ENCODE measurements around the gene RCAN1.
A peak's percentile ranks its signal among the peaks of the same experiment; 100 is the strongest.

The RCAN1 gene

DNA sequence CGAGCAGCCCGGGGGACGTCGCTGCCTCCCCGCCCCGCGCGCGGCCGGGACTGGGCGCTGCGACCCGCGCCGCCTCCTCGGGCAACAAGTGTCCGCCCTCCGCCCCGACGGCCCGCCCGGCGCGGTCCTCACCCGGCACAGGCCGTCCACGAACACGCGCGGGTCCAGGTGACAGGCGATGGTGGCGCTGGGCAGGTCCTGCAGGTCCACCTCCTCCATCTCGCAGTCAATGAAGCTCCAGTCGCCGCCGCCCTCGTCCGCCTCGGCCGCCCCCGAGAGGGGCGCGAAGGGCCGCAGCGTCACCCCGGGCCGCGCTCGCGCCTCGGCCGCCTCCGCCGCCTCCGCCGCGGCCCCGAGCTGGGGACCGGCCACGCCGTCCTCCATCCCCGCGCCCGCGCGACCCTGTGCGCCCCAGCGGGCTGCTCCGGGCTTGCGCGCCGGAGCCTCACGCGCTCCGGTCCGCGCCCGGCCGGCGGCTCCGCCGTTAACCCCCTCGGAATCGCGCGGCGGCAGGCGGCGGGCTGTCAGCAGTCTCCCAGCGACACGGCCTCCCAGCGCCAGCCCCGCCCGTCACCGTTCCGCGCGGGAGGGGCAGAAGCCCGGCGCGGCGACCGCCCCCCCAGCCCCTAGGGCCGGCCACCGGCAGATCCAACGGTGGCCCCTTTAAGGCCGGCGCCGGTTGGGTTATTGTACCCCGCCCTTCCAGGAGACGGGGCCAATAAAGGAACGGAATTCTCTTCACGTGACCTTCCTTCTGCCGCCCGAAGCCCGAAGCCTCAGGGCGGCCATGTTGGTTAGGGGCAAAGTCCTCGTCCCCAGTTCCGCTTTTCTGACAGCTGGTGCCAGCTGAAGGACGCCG is at the start of gene RCAN1:
RCAN1 (minus strand) TSS at position 486 of the 859 bp plus-strand sequence; CDS start at position 384, 102 bp downstream.
- peak; percentile 75 for DNase-seq (ENCODE audit: low read depth)

DNA sequence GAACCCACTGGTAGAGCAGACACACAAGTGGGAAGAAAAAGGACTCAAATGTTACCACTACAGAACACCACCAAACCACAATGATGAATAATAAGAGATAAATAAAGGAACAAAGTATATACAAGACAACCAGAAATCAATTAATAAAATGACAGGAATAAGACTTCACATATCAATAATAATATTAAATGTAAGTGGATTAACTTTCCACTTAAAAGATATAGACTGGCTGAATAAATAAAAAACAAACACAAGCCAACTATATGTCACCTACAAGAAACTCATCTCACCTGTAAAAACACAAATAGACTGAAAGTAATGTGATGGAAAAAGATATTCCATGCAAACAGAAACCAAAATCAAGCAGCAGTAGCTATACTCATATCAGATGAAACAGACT is 46.9 kb upstream of the RCAN1 start:
- DNase-seq (ENCODE audit: low read depth): no peak

DNA sequence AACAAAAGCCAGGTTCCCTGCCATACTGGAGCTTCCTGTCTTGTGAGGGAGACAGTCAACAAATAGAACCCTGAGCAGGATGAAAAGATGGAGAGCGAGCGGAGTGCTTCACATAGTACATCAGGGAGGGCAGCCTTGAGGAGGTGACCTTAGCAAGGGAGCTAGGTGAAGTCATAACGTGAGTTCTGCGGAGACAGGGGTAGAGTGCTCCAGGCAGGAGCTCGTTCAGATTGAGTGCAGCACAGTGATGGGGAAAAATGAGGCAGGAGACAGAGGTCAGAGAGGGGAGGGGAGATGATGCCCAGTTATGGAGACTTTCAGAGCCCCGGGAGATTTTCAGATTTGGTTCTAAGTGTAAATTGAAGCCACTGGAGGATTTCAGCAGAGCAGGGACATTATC is 38.6 kb upstream of the RCAN1 start:
- DNase-seq (ENCODE audit: low read depth): no peak

DNA sequence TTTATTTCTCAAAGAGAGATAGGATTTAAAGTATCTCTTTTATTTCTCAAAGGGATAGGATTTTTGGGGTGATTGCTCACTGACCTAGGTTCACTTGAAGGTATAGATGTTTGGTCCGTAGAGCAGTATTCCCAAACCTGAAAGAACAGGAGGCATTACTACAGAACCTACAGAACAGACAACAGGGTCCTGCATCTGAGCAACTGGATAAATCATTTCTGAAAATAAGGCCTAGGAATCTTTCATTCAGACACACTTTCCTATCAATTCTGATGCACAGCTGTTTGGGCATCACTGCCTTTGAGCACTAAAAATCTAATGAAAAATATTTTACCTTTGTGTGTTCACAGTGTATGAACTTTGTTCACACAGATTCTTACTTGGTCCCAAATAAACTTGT is 36.7 kb upstream of the RCAN1 start:
- DNase-seq (ENCODE audit: low read depth): no peak

DNA sequence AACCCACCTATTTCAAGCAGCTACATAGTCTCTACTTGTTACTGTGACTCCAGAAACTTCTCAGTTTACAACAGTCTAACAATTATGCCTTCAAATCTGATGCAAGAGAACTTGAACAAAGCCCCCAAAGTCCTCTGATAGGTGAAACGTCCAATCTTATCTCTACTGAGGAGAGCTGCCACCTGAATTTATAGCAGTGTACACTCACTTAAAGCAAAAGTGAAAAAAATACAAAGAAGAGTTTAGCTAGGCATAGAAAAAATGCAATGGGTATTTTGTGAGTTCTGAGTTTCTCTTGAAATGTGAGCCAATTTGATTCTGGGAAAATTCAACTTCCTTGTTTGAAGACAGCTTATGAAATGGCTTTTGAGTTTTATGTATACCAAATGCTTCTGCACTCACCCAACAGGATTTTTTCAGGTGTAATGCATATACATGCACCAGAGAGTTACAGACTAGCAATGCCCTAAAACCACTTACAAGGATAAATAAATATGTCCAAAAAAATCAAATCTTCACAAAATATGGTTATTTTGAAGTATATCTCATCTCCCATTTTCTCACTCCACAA is 36.0 kb upstream of the RCAN1 start:
- DNase-seq (ENCODE audit: low read depth): no peak

DNA sequence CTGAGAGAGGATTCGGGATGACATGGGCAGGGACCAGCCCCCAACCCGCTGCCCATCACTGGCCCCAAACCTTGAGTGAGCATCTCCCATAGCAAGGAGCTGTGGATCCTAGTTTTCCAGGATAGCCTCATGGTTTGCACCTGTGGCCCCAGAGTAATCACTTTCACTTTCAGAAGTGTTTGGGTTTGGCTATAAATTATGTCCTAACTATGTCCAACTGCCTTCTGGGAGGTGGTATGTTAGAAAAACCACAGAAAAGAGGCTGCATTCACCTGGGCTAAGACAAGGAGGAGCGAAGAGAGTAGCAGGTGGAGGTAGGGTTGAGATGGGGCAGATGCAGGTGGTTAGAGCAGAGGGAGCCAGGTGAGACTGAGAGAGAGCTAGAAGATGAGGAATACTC is 34.5 kb upstream of the RCAN1 start:
- DNase-seq (ENCODE audit: low read depth): no peak

DNA sequence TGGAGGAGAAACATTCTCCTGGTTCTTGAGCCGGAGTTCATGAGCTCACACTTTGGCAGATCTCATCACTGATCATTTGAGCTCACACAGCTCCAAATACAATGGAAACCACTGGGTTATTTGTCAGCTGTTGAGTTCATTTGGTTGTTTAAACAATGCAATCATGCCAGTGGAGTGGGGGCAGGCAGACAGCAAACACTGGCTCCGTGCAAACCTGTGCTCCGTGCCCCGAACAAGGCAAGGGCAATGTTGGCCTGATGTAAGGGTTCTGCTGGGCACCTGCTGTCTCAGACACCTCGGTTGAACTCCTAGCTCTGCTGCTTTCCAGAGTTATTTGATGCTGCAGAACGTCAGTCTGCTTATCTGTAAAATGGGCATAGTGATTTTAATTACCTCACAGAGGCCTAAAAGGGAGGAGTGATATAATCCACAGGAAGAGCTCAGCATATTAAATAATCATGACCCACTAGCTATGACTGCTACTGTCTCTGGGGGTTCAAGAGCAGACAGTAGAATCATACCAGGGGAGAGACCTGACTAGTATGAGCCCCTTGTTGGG is 33.9 kb upstream of the RCAN1 start:
- no peak for DNase-seq (ENCODE audit: low read depth)

DNA sequence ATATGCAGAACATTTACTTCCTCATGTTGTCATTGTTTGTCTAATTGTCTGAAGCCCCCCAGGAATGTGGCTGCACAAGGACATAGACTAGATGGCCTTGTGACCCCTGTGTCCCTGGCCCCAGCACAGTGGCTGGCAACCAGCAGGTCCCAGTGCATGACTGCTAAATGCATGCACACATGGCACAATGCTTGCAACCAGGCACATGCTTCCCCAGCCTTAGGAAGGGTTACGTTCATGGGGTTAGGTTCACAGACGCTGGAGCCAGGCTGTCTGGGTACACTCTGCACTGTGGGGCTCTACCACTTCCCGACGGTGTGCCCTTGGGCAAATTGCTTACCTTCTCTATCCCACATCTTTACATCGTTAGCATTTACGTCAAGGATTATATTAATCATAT is 32.6 kb upstream of the RCAN1 start:
- no peak for DNase-seq (ENCODE audit: low read depth)

DNA sequence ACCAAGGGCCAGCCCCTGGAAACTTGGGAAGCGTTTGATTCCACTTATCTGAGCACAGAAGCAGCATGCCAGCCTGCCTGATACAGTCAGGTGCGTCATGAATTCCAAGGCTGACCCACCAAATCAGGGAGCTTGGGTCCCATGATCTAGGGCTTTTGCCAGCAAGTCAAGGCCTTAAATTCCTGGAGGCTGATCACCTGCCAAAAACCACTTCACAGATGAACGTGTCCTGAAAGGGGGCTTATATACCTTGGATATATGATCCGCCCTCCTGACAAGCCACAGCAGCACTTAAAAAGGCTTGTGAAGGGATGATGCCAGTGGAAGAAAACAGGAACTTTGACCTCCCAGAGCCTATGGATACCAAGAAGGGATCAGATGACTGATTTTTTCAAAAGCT is 29.9 kb upstream of the RCAN1 start:
- DNase-seq (ENCODE audit: low read depth): no peak

DNA sequence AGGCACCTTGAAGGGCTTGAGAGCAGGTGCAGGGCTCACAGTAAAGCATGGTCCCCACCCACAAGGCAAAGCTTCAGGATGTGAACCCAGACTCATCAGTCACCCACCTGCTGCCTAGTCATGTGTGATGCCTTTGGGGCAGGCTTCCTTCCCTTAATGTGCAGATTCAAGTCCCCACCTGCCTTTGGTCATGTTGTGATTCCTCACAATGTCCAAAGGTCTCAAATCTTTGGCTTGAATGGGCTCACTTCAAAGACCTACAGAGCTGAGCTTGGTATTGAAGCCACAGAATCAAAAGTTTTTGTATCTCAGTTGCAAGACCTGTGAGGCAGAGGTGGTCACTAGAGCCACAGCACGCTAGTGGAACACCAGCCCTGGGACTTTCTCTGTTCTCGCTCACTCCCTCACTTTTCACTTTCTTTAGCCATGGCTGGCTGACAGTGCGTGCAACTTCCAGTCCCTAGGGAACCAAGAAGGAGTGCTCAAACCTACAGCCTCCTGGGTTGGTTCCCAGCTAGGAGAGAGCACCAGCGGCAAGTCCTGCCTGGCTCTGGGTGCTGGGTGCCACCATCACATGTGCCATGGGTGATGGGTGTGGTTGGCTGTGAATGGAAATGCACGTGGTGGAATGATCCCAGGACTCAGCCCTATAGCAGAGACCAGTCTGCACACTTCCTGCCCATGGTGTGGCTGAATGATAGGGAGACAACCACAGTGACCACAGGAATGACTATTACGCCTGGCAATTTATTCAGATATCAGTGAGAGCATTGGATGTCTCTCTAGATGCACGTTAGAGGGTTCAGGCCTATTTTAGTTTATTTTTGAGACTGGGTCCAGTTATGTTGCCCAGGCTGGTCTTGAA is 27.5 kb upstream of the RCAN1 start:
- no peak for DNase-seq (ENCODE audit: low read depth)

DNA sequence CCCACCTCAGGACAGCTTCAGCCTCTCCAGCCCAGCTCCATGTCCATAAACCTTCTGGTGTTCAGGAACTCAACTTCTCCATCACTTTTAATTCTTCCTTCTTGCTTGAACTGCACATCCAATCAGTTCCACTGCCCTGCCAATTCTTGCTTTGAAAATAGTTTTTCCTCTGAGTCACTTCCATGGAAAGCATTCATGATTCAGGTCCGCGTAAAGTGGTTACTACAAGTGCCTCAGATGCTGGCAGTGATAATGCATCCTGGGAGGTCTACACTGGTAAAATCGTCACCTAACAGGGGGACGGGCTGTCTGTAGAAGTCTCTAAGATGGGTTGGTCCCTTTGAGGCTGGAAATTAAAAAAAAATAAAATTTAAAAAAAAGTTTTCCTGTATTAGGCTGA is 25.9 kb upstream of the RCAN1 start:
- DNase-seq (ENCODE audit: low read depth): no peak

DNA sequence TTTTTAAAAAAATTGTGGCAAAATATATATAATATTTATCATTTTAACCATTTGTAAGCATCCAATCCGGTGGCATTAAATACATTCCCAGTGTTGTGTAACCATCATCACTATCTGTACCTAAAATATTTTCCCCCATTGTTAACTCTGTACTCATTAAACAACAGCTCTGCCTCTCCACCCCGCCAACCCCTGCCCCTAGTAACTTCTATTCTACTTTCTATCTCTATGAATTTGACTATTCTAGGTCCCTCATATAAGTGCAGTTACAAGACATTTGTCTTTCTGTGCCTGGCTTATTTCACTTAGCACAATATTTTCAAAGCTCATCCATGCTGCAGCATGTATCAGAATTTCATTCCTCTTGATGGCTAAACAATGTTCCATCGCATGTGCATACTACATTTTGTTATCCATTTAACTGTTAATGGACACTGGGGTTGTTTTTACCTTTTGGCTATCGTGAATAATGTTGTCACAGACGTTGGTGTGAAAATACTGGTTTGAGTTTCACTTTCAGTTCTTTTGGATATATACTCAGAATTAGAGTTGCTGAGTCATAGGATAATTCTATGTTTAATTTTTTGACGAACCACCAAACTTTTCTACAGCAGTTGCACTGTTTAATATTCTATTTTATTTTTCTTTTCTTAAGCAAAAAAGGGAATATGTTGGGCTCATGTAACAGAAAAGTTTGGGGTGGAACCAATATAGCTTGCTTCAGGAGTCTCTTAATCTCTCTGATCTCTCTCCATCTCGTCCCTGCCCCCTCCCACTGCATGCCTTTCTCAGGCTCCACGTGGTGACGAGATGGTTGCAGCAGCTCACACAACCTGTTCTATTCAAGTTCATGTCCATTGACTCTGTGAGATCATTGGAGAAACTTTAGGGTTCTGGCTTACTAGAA is 25.2 kb upstream of the RCAN1 start:
- no peak for DNase-seq (ENCODE audit: low read depth)

DNA sequence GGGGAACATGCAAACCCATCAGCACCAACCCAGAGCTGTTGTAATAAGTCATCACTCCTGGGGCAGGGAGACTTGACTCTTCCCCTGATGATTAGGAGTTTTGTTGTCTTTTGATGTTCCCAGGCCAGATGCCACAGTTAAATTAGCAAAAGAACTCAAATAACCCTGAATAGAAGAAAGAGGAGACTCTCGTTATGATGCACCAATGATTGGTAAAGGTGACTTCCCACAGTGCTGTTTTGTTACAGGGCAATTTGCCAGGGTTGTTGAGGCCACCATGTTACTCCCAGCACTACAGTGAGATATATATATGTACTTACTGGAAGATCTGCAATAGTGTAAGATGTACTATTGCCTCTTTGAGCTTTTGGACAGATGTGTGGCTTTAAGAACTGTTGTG is 24.3 kb upstream of the RCAN1 start:
- no peak for DNase-seq (ENCODE audit: low read depth)

DNA sequence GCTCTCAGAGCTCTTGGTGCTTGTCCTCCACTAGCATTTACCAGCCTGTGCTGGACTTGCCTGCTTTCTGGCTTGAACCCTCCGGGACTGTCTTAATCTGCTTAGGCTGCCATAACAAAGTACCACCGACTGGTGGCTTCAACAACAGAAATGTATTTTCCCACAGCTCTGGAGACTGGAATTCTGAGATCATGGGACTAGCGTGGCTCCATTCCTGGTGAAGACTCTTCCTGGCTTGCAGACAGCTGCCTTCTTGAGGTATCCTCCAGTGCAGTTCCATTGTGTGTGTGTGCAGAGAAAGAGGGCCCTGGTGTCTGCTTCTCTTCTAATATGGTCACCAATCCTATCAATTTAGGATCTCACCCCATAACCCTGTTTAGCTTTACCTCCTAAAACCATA is 22.0 kb upstream of the RCAN1 start:
- no peak for DNase-seq (ENCODE audit: low read depth)

DNA sequence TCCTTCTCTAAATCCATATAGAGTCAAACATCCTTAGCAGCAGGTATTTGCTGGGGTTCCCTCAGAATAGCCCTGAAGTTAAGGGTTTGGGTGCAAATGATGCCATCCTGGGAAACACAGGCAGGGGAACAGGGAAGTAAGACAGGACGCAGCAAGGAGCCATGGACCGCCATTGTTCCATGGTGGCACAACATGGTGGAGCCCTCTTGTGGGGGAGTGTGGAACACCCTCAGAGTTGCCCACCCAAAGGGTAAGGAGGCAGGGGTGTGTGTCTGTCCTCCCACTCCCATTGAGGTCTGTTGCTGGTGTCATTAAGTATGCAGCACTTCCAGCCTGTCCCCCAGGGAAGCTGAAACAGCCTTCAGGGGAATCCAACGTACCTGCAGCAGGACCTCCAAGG is 20.4 kb upstream of the RCAN1 start:
- no peak for DNase-seq (ENCODE audit: low read depth)

DNA sequence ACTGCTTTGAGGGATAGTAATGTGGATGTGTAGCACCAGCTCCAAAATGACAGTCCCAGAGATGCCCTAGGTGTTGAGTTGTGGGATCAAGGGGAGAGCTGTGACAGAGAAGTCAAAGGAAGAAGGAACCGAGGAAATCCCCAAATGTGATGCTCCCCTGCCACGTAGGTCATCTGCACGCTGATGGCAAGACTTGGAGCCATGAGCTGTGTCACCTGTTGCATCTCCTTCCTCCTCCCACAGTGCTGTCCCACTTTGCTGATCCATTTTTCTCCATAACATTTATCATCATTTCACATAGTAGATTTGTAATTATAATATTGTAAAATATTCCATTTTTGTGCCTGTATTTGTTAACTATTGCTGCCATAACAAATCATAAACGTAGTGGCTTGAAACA is 17.6 kb upstream of the RCAN1 start:
- no peak for DNase-seq (ENCODE audit: low read depth)

DNA sequence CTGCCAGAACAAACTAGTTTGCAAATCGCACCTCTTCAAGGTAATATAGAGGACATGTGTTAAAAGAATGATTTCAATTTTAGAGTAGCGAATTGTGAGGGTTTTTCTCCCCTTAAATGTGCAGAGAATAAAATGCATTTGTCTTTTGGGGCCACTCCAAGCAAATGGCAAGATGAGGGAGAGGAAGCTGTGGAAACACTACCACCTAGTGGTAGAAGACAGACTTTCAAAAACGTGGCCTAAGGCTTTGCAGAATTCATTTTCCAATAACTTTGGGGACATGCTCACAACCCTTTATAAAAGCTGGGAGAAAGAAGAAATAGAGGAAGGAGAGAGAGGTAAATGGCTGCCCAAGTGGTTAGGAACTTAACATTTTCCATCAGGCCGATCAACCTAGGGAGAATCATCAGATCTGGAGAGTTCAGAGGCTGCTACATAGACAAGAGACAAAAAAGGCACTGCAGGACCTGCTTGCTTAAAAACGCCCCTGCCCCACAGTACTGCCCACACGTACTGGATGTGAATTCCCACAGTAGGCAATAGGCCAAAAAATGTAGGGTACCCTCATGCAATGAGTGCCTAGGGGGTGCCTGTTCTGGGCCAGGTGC is 15.7 kb upstream of the RCAN1 start:
- no peak for DNase-seq (ENCODE audit: low read depth)

DNA sequence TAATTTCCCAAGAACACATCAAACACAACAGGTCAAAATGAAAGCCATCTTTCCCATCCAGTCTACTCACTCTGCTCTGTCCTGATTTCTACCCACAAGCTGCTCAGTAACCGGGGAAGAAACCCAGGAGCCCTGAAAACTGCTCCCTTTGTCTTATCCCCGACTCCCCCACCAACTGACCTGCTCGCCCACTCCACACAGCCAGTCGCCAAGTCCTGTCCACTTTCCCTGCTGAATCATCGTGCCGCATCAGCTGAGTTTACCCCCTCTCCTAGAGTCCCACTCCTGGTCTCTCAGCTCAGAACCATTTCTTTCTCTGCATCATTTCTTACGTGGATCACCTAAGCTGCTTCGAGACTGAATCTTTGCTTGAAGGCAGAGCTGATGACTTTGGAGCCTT is 11.2 kb upstream of the RCAN1 start:
- DNase-seq (ENCODE audit: low read depth): no peak

DNA sequence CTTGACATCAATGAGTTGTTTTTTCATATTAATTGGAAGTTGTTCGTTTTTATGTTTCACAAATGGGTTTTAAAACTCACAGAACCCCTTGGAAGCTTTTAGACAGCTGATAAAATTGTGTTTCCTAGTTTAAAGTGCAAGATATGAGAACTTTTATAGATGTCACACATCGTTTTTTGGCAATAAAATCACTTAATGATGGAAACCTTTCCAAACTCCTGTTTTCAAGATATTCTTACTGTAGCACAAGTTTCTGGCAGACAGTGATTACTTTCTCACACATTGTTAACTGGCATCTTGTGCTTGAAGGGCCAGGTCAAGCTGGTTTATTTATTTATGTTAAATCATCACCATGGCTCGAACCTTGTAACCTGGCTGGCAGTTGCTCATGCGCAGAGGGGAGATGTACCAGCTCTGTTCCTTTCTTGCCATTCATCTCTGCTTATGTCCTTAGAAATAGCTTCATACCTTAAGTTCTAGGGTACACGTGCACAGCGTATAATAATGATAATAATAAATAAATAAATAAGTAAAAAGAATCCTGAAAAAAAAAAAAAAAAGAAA is 10.2 kb upstream of the RCAN1 start:
- DNase-seq (ENCODE audit: low read depth): no peak

DNA sequence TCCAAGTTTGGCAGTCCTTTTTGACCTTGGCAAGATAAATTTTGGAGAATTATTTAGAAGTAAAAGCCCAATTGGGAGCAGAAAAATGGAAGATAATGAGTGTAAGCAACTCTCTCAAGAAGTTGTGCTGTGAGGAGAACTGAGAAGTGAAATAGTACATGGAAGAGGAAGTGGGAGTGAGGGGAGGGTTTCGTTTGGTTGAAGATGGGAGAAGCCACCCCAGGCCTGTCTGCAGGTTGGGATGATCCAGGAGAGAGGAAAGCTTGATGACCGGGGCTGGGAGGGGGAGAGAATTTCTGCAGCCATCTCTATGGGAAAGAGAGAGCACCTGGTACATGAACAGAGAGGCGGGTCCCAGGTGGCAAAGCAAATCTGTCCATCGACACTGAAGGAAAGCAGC is 8.6 kb upstream of the RCAN1 start:
- no peak for DNase-seq (ENCODE audit: low read depth)

Data from stimulated activated CD8-positive, alpha-beta memory T cell treated with anti-CD3 and anti-CD28 coated beads, Interleukin-12 subunit alpha, Interleukin-12 subunit beta, amount 100 ng/mL, for 1 hour (primary cell).